Body of pancreas (tissue), 4 donors: ENCODE data around the gene HNRNPL.

Source experiments
- CTCF ChIP-seq, 7 experiments: fragments of 450-650 bp in 4 of 7; fragments of 200-600 bp in 3 of 7; sonication (generic) in 3 of 7; IDR thresholded peaks; one replicate each; pipeline ENCODE4 v1.5.1; 2016 to 2019; ENCODE audit warnings: antibody characterized with exemption in 7 of 7
- POLR2A ChIP-seq, 3 donors: fragments of 450-650 bp; IDR thresholded peaks; one replicate each; pipeline ENCODE4 v1.6.1; 2016; ENCODE audit warnings: antibody characterized with exemption in 3 of 3, mild to moderate bottlenecking in 2 of 3

GRCh38 chr19:38848299-38849146 is 1.3 kb downstream of the HNRNPL start:
- TF ChIP-seq CTCF (IDR thresholded peaks at IDR 0.05): no peak
- TF ChIP-seq POLR2A (IDR thresholded peaks at IDR 0.05): no peak
